GM12878 (cell line): ENCODE results near the gene ERVH48-1. TPM values are rescaled to one million over a fixed set of nuclear protein-coding genes. Genes with fewer than 3 reads are reported as not detected.

Experiments
- ATAC-seq: fragments of 200-7000 bp; cut with Tn5 transposase; 3 replicates; pipeline ENCODE4 v1.9.1; 2020; ENCODE audit warnings: mild to moderate bottlenecking, moderate library complexity
- BruUV-seq: library from RNA; stranded (reverse); fragments of 400-500 nt; replicated peaks from 2 replicates; lab custom pipeline; 2021; lab: Mats Ljungman, UMichigan
- CTCF ChIA-PET: fragments of 300-600 bp; sonication (Branson Sonifier 250); formaldehyde crosslinking; extraction: SDS; loops from one replicate; lab custom pipeline; 2021; ENCODE audit warnings: inconsistent platforms; lab: Yijun Ruan, JAX
- POLR2A ChIA-PET: fragments of 350-600 bp; formaldehyde crosslinking; extraction: SDS; loops from one replicate; lab custom pipeline; 2021; ENCODE audit warnings: inconsistent platforms; lab: Charles Lee
- RAD21 ChIA-PET: fragments of 300-600 bp; sonication (Branson Sonifier 250); formaldehyde crosslinking; loops from one replicate; lab custom pipeline; 2023; ENCODE audit warnings: antibody characterized with exemption; ENCODE audit not compliant: unreplicated experiment; lab: Charles Lee
- SMC1A ChIA-PET: fragments of 300-600 bp; sonication (Branson Sonifier 250); formaldehyde crosslinking; loops from one replicate; lab custom pipeline; 2023; ENCODE audit not compliant: unreplicated experiment, uncharacterized antibody; lab: Charles Lee
- DNase-seq: peaks from one replicate; pipeline ENCODE4 v3.0.0-alpha.2; 2011; ENCODE audit warnings: low read depth, low spot score
- FAIRE-seq: peaks from 3 replicates; lab custom pipeline; 2011; peaks lifted over from hg19 to GRCh38; lab: Jason Lieb, UNC
- H2AFZ ChIP-seq: 2 replicates; pipeline ENCODE4 v1.6.0; 2011; ENCODE audit warnings: low read depth, low read length, control low read depth; ENCODE audit not compliant: control insufficient read depth
- H3K27ac ChIP-seq: 2 replicates; pipeline ENCODE4 v1.5.1; 2011; ENCODE audit warnings: control low read depth; ENCODE audit not compliant: control insufficient read depth, insufficient read depth
- H3K27me3 ChIP-seq, 2 experiments: replicated peaks in 1 of 2; 2 replicates each; pipeline versions ENCODE4 v1.6.0 to v1.6.1; 2011; ENCODE audit warnings: low read length in 1 of 2; ENCODE audit not compliant: control insufficient read depth in 2 of 2, insufficient read depth in 2 of 2
- H3K36me3 ChIP-seq, 2 experiments: 2 replicates each; pipeline ENCODE4 v1.5.1; 2011; ENCODE audit warnings: low read length in 1 of 2; ENCODE audit not compliant: control insufficient read depth in 2 of 2, insufficient read depth in 2 of 2
- H3K4me1 ChIP-seq: 2 replicates; pipeline ENCODE4 v1.6.1; 2011; ENCODE audit warnings: mild to moderate bottlenecking, low read length, moderate library complexity, mixed read lengths; ENCODE audit not compliant: control insufficient read depth, insufficient read depth
- H3K4me2 ChIP-seq: 2 replicates; pipeline ENCODE4 v1.6.0; 2011; ENCODE audit warnings: control low read depth; ENCODE audit not compliant: control insufficient read depth, insufficient read depth
- H3K4me3 ChIP-seq: fragments of 200-600 bp; sonication (generic); 2 replicates; pipeline ENCODE4 v1.5.1; 2016
- H3K79me2 ChIP-seq: 2 replicates; pipeline ENCODE4 v1.6.0; 2011; ENCODE audit warnings: low read length; ENCODE audit not compliant: control insufficient read depth, insufficient read depth
- H3K9ac ChIP-seq: 2 replicates; pipeline ENCODE4 v1.8.0; 2011; ENCODE audit warnings: low read length, control low read depth, mixed read lengths; ENCODE audit not compliant: control insufficient read depth, insufficient read depth
- H3K9me3 ChIP-seq: replicated peaks from 3 replicates; pipeline ENCODE4 v1.5.1; 2011; ENCODE audit warnings: mild to moderate bottlenecking, low read length; ENCODE audit not compliant: control insufficient read depth, insufficient read depth
- H4K20me1 ChIP-seq: 2 replicates; pipeline ENCODE4 v1.6.0; 2011; ENCODE audit not compliant: control insufficient read depth, insufficient read depth
- ASH2L ChIP-seq: fragments of 300-600, 200-600 bp; sonication (generic); IDR thresholded peaks from 2 replicates; pipeline ENCODE4 v1.6.1; 2017; ENCODE audit warnings: low read depth, mild to moderate bottlenecking, borderline replicate concordance
- BACH1 ChIP-seq: fragments of 450-650 bp; IDR thresholded peaks from 2 replicates; pipeline ENCODE4 v1.6.1; 2017; ENCODE audit warnings: mild to moderate bottlenecking, borderline replicate concordance
- BCL11A ChIP-seq: IDR thresholded peaks from 2 replicates; pipeline ENCODE4 v1.6.1; 2011; ENCODE audit warnings: low read depth, low read length
- CBX3 ChIP-seq: fragments of 200-600 bp; sonication (generic); IDR thresholded peaks from 2 replicates; pipeline ENCODE4 v1.6.1; 2016; ENCODE audit warnings: low read depth, borderline replicate concordance
- ETV6 ChIP-seq, 2 experiments: fragments of 450-650 bp in 1 of 2; IDR thresholded peaks in 1 of 2; conservative IDR thresholded peaks in 1 of 2; 2 replicates each; pipeline ENCODE4 v1.6.1; 2014; ENCODE audit warnings: antibody characterized with exemption in 1 of 2, borderline replicate concordance in 1 of 2, low read depth in 1 of 2, mild to moderate bottlenecking in 1 of 2, moderate library complexity in 1 of 2
- GABPA ChIP-seq: IDR thresholded peaks from 2 replicates; pipeline ENCODE4 v1.6.1; 2014; ENCODE audit warnings: antibody characterized with exemption, low read depth, mild to moderate bottlenecking, inconsistent platforms
- KLF5 ChIP-seq: fragments of 450-650 bp; IDR thresholded peaks from 2 replicates; pipeline ENCODE4 v1.6.1; 2014; ENCODE audit warnings: mild to moderate bottlenecking; ENCODE audit not compliant: partially characterized antibody
- NFYB ChIP-seq: IDR thresholded peaks from 2 replicates; pipeline ENCODE4 v1.6.1; 2011; ENCODE audit warnings: low read depth, mild to moderate bottlenecking, low read length, improper control_type of control experiment, moderate library complexity; ENCODE audit not compliant: insufficient read depth
- NR2C2 ChIP-seq: IDR thresholded peaks from 2 replicates; pipeline ENCODE4 v1.6.1; 2011; ENCODE audit warnings: borderline replicate concordance, low read depth; ENCODE audit not compliant: control insufficient read depth, insufficient read length
- PRDM15 ChIP-seq: fragments of 450-650 bp; formaldehyde crosslinking; IDR thresholded peaks from 2 replicates; pipeline ENCODE4 v1.4.0; 2020; ENCODE audit warnings: mild to moderate bottlenecking, moderate library complexity
- RB1 ChIP-seq: fragments of 450-650 bp; formaldehyde crosslinking; IDR thresholded peaks from 2 replicates; pipeline ENCODE4 v1.6.1; 2017; ENCODE audit warnings: mild to moderate bottlenecking, borderline replicate concordance
- SMAD5 ChIP-seq: IDR thresholded peaks from 2 replicates; pipeline ENCODE4 v1.6.1; 2016; ENCODE audit warnings: antibody characterized with exemption, low read depth
- SREBF1 ChIP-seq: IDR thresholded peaks from 2 replicates; pipeline ENCODE4 v1.6.1; 2012; ENCODE audit warnings: mild to moderate bottlenecking, low read length
- SUZ12 ChIP-seq: fragments of 200-600 bp; sonication (generic); IDR thresholded peaks from one replicate; pipeline ENCODE4 v1.6.1; 2018; ENCODE audit warnings: antibody characterized with exemption, mild to moderate bottlenecking; ENCODE audit not compliant: unreplicated experiment
- TCF7 ChIP-seq: IDR thresholded peaks from 2 replicates; pipeline ENCODE4 v1.6.1; 2014; ENCODE audit warnings: antibody characterized with exemption, borderline replicate concordance
- ZNF207 ChIP-seq: fragments of 450-650 bp; IDR thresholded peaks from 2 replicates; pipeline ENCODE4 v1.6.1; 2014; ENCODE audit warnings: antibody characterized with exemption, mild to moderate bottlenecking, borderline replicate concordance
- ZSCAN29 ChIP-seq: fragments of 450-650 bp; IDR thresholded peaks from 2 replicates; pipeline ENCODE4 v1.6.1; 2017; ENCODE audit warnings: mild to moderate bottlenecking, moderate library complexity
- WGBS: methylation state at CpG from one replicate; pipeline ENCODE4 v1.1.6; 2016; ENCODE audit warnings: low lambda C conversion rate; ENCODE audit not compliant: insufficient replicate concordance, insufficient coverage; ENCODE audit errors: missing lambda C conversion rate; 5-methylcytosine and 5-hydroxymethylcytosine counted together
- in situ Hi-C: fragments of 300-500 bp; cut with MboI; formaldehyde crosslinking; loops from 9 replicates; pipeline ENCODE4 v1.14.3; 2018; ENCODE audit warnings: mixed read lengths
- intact Hi-C: fragments of 100-400 bp; cut with micrococcal nuclease; formaldehyde crosslinking; loops from one replicate; pipeline ENCODE4 v1.14.2; 2022; ENCODE audit not compliant: unreplicated experiment
- polyA plus RNA-seq, 11 experiments: library from polyadenylated mRNA; depleted of rRNA in 4 of 11; unstranded in 6 of 11; stranded (reverse) in 5 of 11; fragments of >200 nt; fragmentation: Nextera tagmentation in 4 of 11; fragmentation: Illumina TruSeq in 1 of 11; extraction: Ambion mirVana in 4 of 11; extraction: Trizol in 1 of 11; gene quantifications; 1 replicate in 1 of 11; 2 replicates in 10 of 11; pipeline versions ENCODE4 v1.2.1 to v1.2.3, GENCODE V29; 2011 to 2016; ENCODE audit warnings: inconsistent platforms in 2 of 11, missing spikeins in 2 of 11, low read depth in 1 of 11
- total RNA-seq, 4 experiments: library from RNA; depleted of rRNA in 3 of 4; stranded (reverse); fragments of >200 nt in 3 of 4; fragmentation: Illumina TruSeq in 1 of 4; extraction: Trizol in 1 of 4; gene quantifications; 2 replicates each; pipeline versions ENCODE4 v1.2.1 to v1.2.3, GENCODE V29; 2013 to 2021

Gene ERVH48-1
- total and polyA plus RNA-seq, 10 of the 15 experiments (the other 5 are each of a cell fraction or from before 2014, with no cell fraction given): 0.03 to 0.30 (median 0.13) TPM; not detected in 7

GRCh38 chr21:42962380-42963007, 37.1 kb upstream of the ERVH48-1 start:
- Histone ChIP-seq H2AFZ (no peak overlapping the region), H3K4me2 (no peak overlapping the region), H3K9me3 (no peaks in the 10 kb centered on the region), H4K20me1 (no peaks in the 10 kb centered on the region), H3K9ac (no peak overlapping the region), H3K4me3 (no peak overlapping the region), H3K27me3 (no peaks in the 10 kb centered on the region), H3K4me1 (no peaks in the 10 kb centered on the region), H3K27ac (no peak overlapping the region), H3K36me3 (no peaks in the 10 kb centered on the region), H3K79me2 (no peaks in the 10 kb centered on the region)
- intact Hi-C loops: no loop called here
- no TSS peak for BruUV-seq
- CTCF ChIA-PET: no interaction called here
- SMC1A ChIA-PET: no interaction called here
- 14% methylated on average over 3 of the region's 6 CpGs for WGBS
- ATAC-seq: no peak
- in situ Hi-C loops: no loop called here
- no peak for TF ChIP-seq RB1
- TF ChIP-seq KLF5: no peak
- no peak for TF ChIP-seq CBX3
- no peak for TF ChIP-seq NR2C2
- TF ChIP-seq ETV6 (conservative IDR thresholded peaks at IDR 0.05 in 1 of 2, IDR thresholded peaks at IDR 0.05 in 1 of 2; ENCODE audit: borderline replicate concordance in 1 of 2, low read depth in 1 of 2): no peak
- no peak for TF ChIP-seq SREBF1
- TF ChIP-seq GABPA: no peak
- TF ChIP-seq ZNF207: no peak
- TF ChIP-seq PRDM15 (CRISPR knock-in tag): no peak
- no peak for TF ChIP-seq SMAD5
- no peak for TF ChIP-seq SUZ12
- no peak for TF ChIP-seq ASH2L
- no peak for TF ChIP-seq TCF7
- no peak for TF ChIP-seq NFYB
- TF ChIP-seq BACH1: no peak
- no peak for TF ChIP-seq ZSCAN29
- TF ChIP-seq BCL11A: no peak
- FAIRE-seq: no peak
- no peak for DNase-seq
- RAD21 ChIA-PET: no interaction called here
- POLR2A ChIA-PET: no interaction called here
